ENCODE measurements around the gene JAZF1.

DNA sequence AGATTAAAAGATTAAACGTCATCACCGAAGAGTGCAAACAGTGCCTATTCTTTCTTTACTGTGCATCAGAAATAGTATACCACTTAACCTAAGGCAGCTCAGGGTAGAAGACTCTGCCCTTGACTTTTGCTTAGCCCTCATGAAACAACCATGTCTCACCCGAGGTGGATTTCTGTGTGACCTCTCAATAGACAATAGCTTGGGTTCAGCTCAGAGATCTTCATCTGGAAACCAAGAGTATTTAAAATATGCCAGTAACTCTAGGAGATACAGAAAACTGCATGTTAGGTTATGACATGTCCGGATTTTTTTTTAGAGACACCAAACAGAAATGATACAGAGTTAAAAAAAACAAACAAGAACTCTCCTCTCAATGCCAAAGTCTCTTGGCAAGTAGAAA lies 75.8 kb downstream of the JAZF1 start:
- TF ChIP-seq, protein P1, sequence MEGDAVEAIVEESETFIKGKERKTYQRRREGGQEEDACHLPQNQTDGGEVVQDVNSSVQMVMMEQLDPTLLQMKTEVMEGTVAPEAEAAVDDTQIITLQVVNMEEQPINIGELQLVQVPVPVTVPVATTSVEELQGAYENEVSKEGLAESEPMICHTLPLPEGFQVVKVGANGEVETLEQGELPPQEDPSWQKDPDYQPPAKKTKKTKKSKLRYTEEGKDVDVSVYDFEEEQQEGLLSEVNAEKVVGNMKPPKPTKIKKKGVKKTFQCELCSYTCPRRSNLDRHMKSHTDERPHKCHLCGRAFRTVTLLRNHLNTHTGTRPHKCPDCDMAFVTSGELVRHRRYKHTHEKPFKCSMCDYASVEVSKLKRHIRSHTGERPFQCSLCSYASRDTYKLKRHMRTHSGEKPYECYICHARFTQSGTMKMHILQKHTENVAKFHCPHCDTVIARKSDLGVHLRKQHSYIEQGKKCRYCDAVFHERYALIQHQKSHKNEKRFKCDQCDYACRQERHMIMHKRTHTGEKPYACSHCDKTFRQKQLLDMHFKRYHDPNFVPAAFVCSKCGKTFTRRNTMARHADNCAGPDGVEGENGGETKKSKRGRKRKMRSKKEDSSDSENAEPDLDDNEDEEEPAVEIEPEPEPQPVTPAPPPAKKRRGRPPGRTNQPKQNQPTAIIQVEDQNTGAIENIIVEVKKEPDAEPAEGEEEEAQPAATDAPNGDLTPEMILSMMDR (IDR thresholded peaks at IDR 0.05) = no peak
- no peak for TF ChIP-seq POLR2A (IDR thresholded peaks at IDR 0.05)
